ENCODE results near the gene BCAT1.

BCAT1 gene

DNA sequence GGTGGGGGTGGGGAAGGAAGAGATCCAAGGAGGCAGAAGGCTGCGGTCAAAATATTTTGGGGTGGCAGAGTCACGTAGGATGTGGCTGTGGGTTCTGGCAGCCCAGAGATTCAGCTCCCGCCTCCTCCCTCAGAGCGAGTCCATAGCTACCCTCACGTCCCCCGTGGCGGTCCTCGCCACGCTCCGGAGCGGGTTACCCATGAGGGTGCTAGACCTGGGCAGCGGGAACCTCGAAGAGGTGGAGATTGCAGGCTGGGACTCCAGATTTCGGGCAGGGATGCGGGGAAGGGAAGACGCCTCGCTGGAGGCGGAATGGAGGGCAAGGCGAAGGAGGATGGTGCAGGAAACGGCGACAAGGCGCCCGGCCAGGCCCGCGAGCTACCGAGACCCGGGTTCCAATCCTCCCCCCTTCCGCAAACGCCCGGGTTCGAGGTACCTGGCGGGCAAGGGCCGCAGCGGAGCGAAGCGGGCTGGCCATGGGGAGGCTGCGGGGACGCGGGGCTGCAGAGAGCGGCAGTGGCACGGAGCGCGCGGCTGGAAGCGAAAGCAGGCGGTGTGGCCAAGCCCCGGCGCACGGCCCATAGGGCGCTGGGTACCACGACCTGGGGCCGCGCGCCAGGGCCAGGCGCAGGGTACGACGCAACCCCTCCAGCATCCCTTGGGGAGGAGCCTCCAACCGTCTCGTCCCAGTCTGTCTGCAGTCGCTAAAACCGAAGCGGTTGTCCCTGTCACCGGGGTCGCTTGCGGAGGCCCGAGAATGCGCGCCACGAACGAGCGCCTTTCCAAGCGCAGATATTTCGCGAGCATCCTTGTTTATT, 46.2 kb downstream of the BCAT1 start:
- Histone ChIP-seq H3K36me3 (ENCODE audit: low read length) (no peaks in the 10 kb centered on the region), H3K9me2 (replicated peaks; ENCODE audit: insufficient read depth, low read length) (no peaks in the 10 kb centered on the region), H3K27me3 (ENCODE audit: low read length) (no peaks in the 10 kb centered on the region), H4K20me1 (ENCODE audit: low read depth, low read length) (no peaks in the 10 kb centered on the region), H2AFZ (ENCODE audit: low read depth, low read length, severe bottlenecking) (no peak overlapping the region), H3K9me3 (ENCODE audit: insufficient read depth, low read length) (no peaks in the 10 kb centered on the region), H3F3A (ENCODE audit: insufficient read depth) (no peaks in the 10 kb centered on the region), H3K4me2 (ENCODE audit: low read depth, low read length, poor library complexity, severe bottlenecking) (no peak overlapping the region), H3K27ac (ENCODE audit: low read depth, low read length) (no peak overlapping the region), H3K4me3 (ENCODE audit: insufficient read depth, low read length, poor library complexity, severe bottlenecking) (no peak overlapping the region), H3K9ac (ENCODE audit: low read length) (no peak overlapping the region), H3K79me2 (ENCODE audit: insufficient read depth, low read length) (no peaks in the 10 kb centered on the region)
- no peak for TF ChIP-seq EZH2phosphoT487 (conservative IDR thresholded peaks at IDR 0.05; ENCODE audit: low read length)
- TF ChIP-seq, protein P1, sequence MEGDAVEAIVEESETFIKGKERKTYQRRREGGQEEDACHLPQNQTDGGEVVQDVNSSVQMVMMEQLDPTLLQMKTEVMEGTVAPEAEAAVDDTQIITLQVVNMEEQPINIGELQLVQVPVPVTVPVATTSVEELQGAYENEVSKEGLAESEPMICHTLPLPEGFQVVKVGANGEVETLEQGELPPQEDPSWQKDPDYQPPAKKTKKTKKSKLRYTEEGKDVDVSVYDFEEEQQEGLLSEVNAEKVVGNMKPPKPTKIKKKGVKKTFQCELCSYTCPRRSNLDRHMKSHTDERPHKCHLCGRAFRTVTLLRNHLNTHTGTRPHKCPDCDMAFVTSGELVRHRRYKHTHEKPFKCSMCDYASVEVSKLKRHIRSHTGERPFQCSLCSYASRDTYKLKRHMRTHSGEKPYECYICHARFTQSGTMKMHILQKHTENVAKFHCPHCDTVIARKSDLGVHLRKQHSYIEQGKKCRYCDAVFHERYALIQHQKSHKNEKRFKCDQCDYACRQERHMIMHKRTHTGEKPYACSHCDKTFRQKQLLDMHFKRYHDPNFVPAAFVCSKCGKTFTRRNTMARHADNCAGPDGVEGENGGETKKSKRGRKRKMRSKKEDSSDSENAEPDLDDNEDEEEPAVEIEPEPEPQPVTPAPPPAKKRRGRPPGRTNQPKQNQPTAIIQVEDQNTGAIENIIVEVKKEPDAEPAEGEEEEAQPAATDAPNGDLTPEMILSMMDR (IDR thresholded peaks at IDR 0.05; ENCODE audit: insufficient read depth, low read length, poor library complexity, severe bottlenecking) = no peak

DNA sequence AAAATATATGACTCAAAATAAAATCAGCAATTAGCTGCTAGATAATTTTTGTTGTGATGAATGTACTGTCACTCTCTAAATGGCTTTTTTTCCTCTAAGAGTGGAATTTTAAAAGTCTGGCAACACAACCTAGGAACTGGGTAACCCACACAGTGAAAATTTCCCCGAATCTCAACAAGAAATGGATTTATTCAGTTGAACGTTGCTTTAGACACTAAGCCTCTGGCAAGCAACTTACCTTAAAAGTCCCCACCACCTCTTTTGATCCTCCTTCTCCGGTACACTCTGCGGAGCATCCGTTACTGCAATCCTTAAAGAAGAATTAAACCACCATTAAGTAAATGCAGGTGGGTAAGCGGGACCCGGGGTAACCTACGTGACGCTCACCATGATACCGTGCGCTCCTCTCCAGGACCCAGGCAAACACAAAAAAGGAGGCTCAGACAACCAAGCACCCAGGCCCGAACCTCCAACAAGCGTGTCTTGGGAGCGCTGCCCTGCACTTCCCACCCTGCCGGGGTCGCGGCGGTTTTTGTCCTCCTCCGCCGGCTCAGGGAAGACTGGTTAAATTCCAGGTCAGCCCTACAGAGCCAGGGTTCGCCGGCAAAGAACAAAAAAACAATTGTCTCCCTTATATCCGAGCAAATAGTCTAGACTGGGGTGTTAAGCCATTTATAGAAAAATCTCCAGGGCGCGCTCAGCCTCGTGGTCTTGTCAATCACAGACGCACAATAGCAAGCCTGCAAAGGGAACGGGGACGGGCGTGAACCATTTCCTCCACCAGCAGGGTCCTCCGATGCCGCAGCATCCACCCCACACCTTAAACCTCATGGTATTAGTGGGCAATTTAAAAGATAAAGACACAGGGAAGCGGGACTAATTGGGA, 47.1 kb downstream of the BCAT1 start:
- no peaks in the 10 kb centered on the region for H3K9me3 ChIP-seq (ENCODE audit: insufficient read depth, low read length)
- H3K9me2 ChIP-seq (replicated peaks; ENCODE audit: insufficient read depth, low read length) = no peaks in the 10 kb centered on the region
- no peak overlapping the region for H2AFZ ChIP-seq (ENCODE audit: low read depth, low read length, severe bottlenecking)
- no peak overlapping the region for H3K9ac ChIP-seq (ENCODE audit: low read length)
- TF ChIP-seq, protein P1 (IDR thresholded peaks at IDR 0.05; ENCODE audit: insufficient read depth, low read length, poor library complexity, severe bottlenecking) = no peak
- H4K20me1 ChIP-seq (ENCODE audit: low read depth, low read length) = no peaks in the 10 kb centered on the region
- H3K4me3 ChIP-seq (ENCODE audit: insufficient read depth, low read length, poor library complexity, severe bottlenecking) = no peak overlapping the region
- H3K79me2 ChIP-seq (ENCODE audit: insufficient read depth, low read length) = no peaks in the 10 kb centered on the region
- no peaks in the 10 kb centered on the region for H3K36me3 ChIP-seq (ENCODE audit: low read length)
- H3K4me2 ChIP-seq (ENCODE audit: low read depth, low read length, poor library complexity, severe bottlenecking) = no peak overlapping the region
- H3K27me3 ChIP-seq (ENCODE audit: low read length) = no peaks in the 10 kb centered on the region
- no peaks in the 10 kb centered on the region for H3F3A ChIP-seq (ENCODE audit: insufficient read depth)
- no peak overlapping the region for H3K27ac ChIP-seq (ENCODE audit: low read depth, low read length)

DNA sequence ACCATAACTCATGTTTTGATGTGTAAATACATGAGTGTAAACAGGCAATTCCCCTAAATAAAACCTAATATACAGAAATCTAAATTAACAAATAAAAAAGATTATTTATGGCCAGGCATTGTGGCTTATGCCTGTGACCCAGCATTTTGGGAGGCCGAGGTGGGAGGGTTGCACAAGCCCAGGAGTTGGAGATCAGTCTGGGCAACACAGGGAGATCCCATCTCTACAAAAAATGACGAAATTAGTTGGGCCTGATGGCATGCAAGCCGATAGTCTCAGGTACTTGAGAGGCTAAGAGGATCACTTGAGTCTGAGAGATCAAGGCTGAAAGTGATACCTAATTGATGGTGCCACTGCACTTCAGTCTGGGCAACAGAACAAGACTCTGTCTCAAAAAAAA, 48.7 kb downstream of the BCAT1 start:
- no peaks in the 10 kb centered on the region for H3K27me3 ChIP-seq (ENCODE audit: low read length)
- H3K9ac ChIP-seq (ENCODE audit: low read length) = no peak overlapping the region
- H3F3A ChIP-seq (ENCODE audit: insufficient read depth) = no peaks in the 10 kb centered on the region
- H3K36me3 ChIP-seq (ENCODE audit: low read length) = no peaks in the 10 kb centered on the region
- no peak overlapping the region for H2AFZ ChIP-seq (ENCODE audit: low read depth, low read length, severe bottlenecking)
- H3K9me2 ChIP-seq (replicated peaks; ENCODE audit: insufficient read depth, low read length) = no peaks in the 10 kb centered on the region
- H3K79me2 ChIP-seq (ENCODE audit: insufficient read depth, low read length) = no peaks in the 10 kb centered on the region
- H3K4me2 ChIP-seq (ENCODE audit: low read depth, low read length, poor library complexity, severe bottlenecking) = no peak overlapping the region
- no peaks in the 10 kb centered on the region for H4K20me1 ChIP-seq (ENCODE audit: low read depth, low read length)
- TF ChIP-seq, protein P1 (IDR thresholded peaks at IDR 0.05; ENCODE audit: insufficient read depth, low read length, poor library complexity, severe bottlenecking) = no peak
- TF ChIP-seq EZH2phosphoT487 (conservative IDR thresholded peaks at IDR 0.05; ENCODE audit: low read length) = no peak
- H3K4me3 ChIP-seq (ENCODE audit: insufficient read depth, low read length, poor library complexity, severe bottlenecking) = no peak overlapping the region
- no peak overlapping the region for H3K27ac ChIP-seq (ENCODE audit: low read depth, low read length)
- no peaks in the 10 kb centered on the region for H3K9me3 ChIP-seq (ENCODE audit: insufficient read depth, low read length)

All from SU-DHL-6 (cell line).